HG03521 (cell line): ENCODE measurements around the gene NEK8.

Source experiments
- ATAC-seq: cut with Tn5 transposase; IDR thresholded peaks from one replicate; pipeline ENCODE4 v1.9.1; 2021; ENCODE audit warnings: mild to moderate bottlenecking, moderate library complexity; ENCODE audit not compliant: unreplicated experiment

The NEK8 gene

GRCh38 chr17:28728364-28729200 lies at the start of gene NEK8:
Gene NEK8, plus strand, starts transcription at chr17:28728788. Its CDS starts 26 bp downstream, at chr17:28728814.
- ATAC-seq = peak; percentile 44

DNA sequence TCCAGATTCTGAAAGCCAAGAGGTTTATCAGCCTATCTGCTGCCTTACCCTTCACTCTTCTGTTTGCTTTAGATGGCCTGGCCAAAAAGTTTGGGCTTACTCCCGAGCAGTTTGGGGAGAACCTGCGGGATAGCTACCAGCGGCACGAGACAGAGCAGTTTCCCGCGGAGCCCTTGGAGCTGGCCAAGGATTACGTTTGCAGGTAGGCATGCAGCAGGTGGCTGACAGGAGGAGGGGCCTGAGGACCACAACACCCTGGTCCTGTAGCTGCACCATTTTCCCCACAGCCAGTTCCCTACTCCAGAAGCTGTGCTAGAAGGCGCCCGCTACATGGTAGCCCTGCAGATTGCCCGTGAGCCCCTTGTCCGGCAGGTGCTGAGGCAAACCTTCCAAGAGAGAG lies 45.9 kb upstream of the NEK8 start:
- ATAC-seq = no peak

DNA sequence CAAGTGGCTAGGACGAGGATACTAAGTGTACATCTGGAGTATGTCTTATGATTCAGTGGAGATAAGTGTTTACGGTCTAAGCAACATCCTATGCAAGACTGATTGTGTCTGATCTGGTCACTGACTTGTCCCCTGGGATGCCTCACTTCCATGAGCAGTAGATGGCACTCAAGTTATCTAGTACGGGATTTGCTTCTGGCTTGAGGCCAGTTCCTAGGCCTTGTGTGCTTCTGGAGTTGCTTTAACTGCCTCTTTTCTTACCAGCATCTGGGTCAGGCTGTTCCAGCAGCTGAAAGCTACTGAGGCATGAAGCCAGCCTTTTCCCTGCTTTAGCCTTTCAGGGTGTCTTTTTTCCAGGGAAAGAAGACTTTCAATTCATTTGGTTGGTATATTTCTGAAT lies 43.6 kb upstream of the NEK8 start:
- ATAC-seq = no peak

DNA sequence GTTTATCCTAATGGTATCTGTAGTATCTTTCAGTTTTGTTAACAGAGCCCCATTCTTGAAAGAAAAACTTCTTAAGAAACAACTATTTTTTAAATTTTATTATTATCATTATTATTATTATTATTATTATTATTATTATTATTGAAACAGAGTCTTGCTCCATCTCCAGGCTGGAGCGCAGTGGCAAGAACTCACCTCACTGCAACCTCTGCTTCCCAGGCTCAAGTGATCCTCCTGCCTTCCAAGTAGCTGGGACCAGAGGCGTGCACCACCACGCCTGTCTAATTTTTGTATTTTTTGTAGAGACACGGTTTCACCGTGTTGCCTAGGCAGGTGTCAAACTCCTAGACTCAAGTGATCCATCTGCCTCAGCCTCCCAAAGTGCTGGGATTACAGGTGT lies 43.2 kb upstream of the NEK8 start:
- no peak for ATAC-seq

DNA sequence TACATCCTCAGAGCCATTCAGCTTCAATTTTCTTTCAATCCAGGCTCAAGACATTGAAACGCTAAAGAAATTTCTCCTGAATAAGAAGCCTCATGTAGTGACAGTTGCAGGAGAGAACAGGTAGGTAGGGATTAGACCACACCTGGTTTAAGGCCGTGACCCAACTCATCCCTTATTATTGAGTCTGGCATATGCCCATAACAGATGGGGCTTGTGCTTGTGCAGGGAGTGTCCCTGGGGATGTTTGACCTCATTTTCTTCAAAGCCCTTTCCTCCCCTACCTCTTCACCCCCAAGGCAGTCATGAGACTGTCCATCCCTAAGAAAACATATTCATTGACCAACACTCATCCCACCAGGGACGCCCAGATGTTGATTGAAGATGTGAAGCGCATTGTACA lies 42.3 kb upstream of the NEK8 start:
- ATAC-seq = no peak

GRCh38 chr17:28688481-28688880 lies 40.1 kb upstream of the NEK8 start:
- ATAC-seq = no peak

GRCh38 chr17:28689011-28689410 lies 39.6 kb upstream of the NEK8 start:
- ATAC-seq = no peak

DNA sequence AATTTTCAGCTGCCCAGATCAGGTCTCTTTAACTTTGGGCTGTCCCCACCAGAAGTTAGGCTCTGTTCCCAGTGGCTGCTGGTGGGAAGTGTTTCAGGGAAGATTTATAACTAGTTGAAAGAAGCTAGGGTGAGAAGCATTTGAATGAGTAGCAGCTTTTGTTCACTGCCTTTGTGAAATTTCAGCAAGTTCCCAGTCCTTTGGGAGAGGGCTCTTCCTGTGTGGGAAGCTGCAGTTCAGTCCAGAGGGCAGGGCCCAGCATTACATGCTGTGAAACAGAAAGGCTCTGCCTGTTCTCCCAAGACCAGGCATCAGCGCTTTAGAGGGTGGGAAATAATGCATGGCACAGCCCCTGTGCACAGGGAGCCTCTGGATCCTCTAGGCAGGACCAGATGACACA lies 34.7 kb upstream of the NEK8 start:
- no peak for ATAC-seq

GRCh38 chr17:28698253-28698941 lies 30.2 kb upstream of the NEK8 start:
- no peak for ATAC-seq

GRCh38 chr17:28700278-28700677 lies 28.3 kb upstream of the NEK8 start:
- no peak for ATAC-seq

- no peak for ATAC-seq
Measured at GRCh38 chr17:28700830-28701492, 27.6 kb upstream of the NEK8 start.

- no peak for ATAC-seq
Measured at GRCh38 chr17:28702026-28702751, 26.4 kb upstream of the NEK8 start.

GRCh38 chr17:28702752-28703150 lies 25.8 kb upstream of the NEK8 start:
- ATAC-seq = no peak

DNA sequence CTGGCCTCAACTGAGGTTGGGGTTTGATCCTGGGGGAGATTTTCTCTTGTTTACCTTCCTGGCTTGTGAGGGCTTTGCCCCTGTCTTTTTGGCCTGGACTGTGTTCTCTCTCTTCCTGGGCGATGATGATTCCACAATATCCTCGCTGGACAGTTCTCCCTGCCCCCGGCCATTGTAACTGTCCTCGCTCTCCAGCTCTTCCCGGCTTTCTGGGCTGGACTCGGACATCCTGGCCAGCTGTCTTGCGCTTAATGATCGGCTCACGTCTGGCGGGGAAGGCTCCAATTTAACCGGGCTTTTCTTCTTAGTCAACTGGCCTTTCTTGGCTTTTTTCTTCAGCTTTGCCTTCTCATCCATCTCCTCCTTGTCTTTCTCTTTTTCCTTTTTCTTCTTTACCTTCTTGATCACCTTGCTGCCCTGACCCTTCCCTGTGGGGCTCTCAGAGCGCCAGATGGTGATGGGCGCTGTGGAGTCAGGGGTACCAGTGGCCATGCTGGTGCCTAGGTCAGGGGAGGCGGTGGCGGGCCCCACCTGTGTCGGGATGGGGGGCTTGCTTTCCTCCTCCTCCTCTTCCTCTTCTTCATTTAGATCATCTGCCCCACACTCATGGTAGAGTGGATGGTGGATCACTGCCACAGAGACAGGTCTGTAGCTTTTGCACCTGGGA lies 24.9 kb upstream of the NEK8 start:
- no peak for ATAC-seq

- no peak for ATAC-seq
Measured at GRCh38 chr17:28704219-28704858, 24.2 kb upstream of the NEK8 start.

DNA sequence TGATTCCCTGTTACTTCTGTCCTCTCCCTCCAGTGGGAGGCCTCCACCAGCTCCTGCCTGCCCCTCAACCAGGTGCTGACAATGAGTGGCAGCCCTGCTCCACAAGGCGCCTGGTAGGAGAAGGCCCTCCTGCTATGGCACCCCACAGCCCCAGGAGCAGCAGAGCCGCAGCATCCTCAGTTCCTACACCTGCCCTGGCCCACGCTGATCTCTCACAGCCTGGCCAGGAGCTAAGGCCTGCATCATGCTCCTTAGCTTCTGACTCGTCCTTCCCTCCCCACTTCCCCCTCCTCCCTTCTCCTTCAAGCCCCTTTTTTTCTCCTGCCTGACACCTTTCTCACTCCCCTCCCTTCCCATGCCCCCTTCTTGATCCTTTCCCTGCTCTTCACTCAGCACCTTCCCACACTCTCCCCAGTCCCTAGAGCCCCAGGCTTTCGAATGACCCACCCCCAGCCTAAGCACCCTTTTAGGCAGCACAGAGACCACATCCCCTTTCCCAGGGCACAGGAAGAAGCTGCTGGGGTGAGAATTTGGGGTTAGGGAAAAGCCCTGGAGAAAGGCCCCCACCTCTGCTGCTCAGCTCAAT lies 23.4 kb upstream of the NEK8 start:
- ATAC-seq = no peak

GRCh38 chr17:28705728-28706334 lies 22.8 kb upstream of the NEK8 start:
- ATAC-seq = no peak

GRCh38 chr17:28706471-28707338 lies 21.9 kb upstream of the NEK8 start:
- no peak for ATAC-seq
